Activated CD4-positive, CD25-positive, alpha-beta regulatory T cell treated with anti-CD3 and anti-CD28 coated beads, Interleukin-2, amount 50 U/mL, for 16 hours (primary cell): ENCODE measurements around the gene OR10D3.
"Not testable (repeated sequence)": the region's sequence is repeated elsewhere in the genome, so short reads cannot be mapped to it uniquely, and the experiment has no call there.

ENCODE experiments used
- DNase-seq: peaks from one replicate; pipeline ENCODE4 v3.0.0-alpha.2; 2020; ENCODE audit warnings: low read depth, low spot score

Gene OR10D3

GRCh38 chr11:124183068-124183467, at the start of gene OR10D3:
TSS of gene OR10D3 (plus strand) at chr11:124183345. CDS start at chr11:124185270, 1,925 bp downstream.
- DNase-seq = no peak

- no peak for DNase-seq
These were observed 40.1 kb upstream of the OR10D3 start for GRCh38 chr11:124143034-124143433.

GRCh38 chr11:124147951-124148350, 35.2 kb upstream of the OR10D3 start:
- DNase-seq = no peak

- DNase-seq = no peak
These were observed 32.5 kb upstream of the OR10D3 start for GRCh38 chr11:124150684-124151083.

- no peak for DNase-seq
These were observed 30.3 kb upstream of the OR10D3 start for GRCh38 chr11:124152770-124153407.

- no peak for DNase-seq
These were observed 29.3 kb upstream of the OR10D3 start for GRCh38 chr11:124153821-124154220.

GRCh38 chr11:124159481-124159880, 23.7 kb upstream of the OR10D3 start:
- no peak for DNase-seq

GRCh38 chr11:124160986-124161385, 22.2 kb upstream of the OR10D3 start:
- DNase-seq = no peak

- no peak for DNase-seq
These were observed 15.3 kb upstream of the OR10D3 start for GRCh38 chr11:124167826-124168231.

- no peak for DNase-seq
These were observed 14.3 kb upstream of the OR10D3 start for GRCh38 chr11:124168796-124169195.

GRCh38 chr11:124170315-124170714, 12.8 kb upstream of the OR10D3 start:
- not testable (repeated sequence) for DNase-seq

- no peak for DNase-seq
These were observed 12.2 kb upstream of the OR10D3 start for GRCh38 chr11:124170801-124171586.

GRCh38 chr11:124172101-124172500, 11.0 kb upstream of the OR10D3 start:
- no peak for DNase-seq

- DNase-seq = no peak
These were observed 10.5 kb upstream of the OR10D3 start for GRCh38 chr11:124172599-124172998.

- no peak for DNase-seq
These were observed 9.1 kb upstream of the OR10D3 start for GRCh38 chr11:124174001-124174583.

GRCh38 chr11:124176925-124177715, 6.0 kb upstream of the OR10D3 start:
- no peak for DNase-seq

- DNase-seq = no peak
These were observed 3.8 kb upstream of the OR10D3 start for GRCh38 chr11:124179310-124179709.

- no peak for DNase-seq
These were observed 7.4 kb downstream of the OR10D3 start for GRCh38 chr11:124190298-124191139.

- no peak for DNase-seq
These were observed 10.3 kb downstream of the OR10D3 start for GRCh38 chr11:124193221-124194010.
